ENCODE results near the gene HOXB3.

Gene HOXB3

GRCh38 chr17:48611681-48612455 is 21.8 kb upstream of the HOXB3 start (continued):
- TF ChIP-seq TRIM28 (IDR thresholded peaks at IDR 0.05; ENCODE audit: borderline replicate concordance, low read length) (no peak), ZNF223 (tag by site-specific recombination; IDR thresholded peaks at IDR 0.05) (no peak), OSR2 (tag by site-specific recombination; IDR thresholded peaks at IDR 0.05) (peak; percentile 75), ZNF335 (tag by site-specific recombination; conservative IDR thresholded peaks at IDR 0.05) (peak; percentile 22; the same call in 1 of the 2 replicates), ZNF670 (tag by site-specific recombination; IDR thresholded peaks at IDR 0.05; ENCODE audit: low read depth) (no peak), ZNF211 (tag by site-specific recombination; IDR thresholded peaks at IDR 0.05; ENCODE audit: low read depth) (no peak), REPIN1 (tag by site-specific recombination; IDR thresholded peaks at IDR 0.05; ENCODE audit: low read depth) (no peak), ZNF692 (tag by site-specific recombination; IDR thresholded peaks at IDR 0.05) (peak; percentile 34; the same call in 1 of the 2 replicates), GLIS1 (tag by site-specific recombination; IDR thresholded peaks at IDR 0.05) (peak; percentile 83), ZNF514 (tag by site-specific recombination; IDR thresholded peaks at IDR 0.05) (no peak), ZNF837 (tag by site-specific recombination; IDR thresholded peaks at IDR 0.05) (peak; percentile 71; the same call in 1 of the 2 replicates), CTCF (tag by site-specific recombination; IDR thresholded peaks at IDR 0.05) (no peak), ZNF768 (tag by site-specific recombination; IDR thresholded peaks at IDR 0.05) (peak; percentile 85; the same call in 1 of the 2 replicates), ZNF280C (tag by site-specific recombination; IDR thresholded peaks at IDR 0.05) (no peak), ZNF792 (tag by site-specific recombination; IDR thresholded peaks at IDR 0.05) (no peak), SP3 (tag by site-specific recombination; IDR thresholded peaks at IDR 0.05) (peak; percentile 79), KLF7 (tag by site-specific recombination; IDR thresholded peaks at IDR 0.05; ENCODE audit: borderline replicate concordance) (0 out of 2 replicates have a peak, but pooled peaks have one; percentile 15), ZNF677 (tag by site-specific recombination; IDR thresholded peaks at IDR 0.05) (no peak), ZNF302 (tag by site-specific recombination; IDR thresholded peaks at IDR 0.05; ENCODE audit: low read depth) (no peak), ZNF558 (tag by site-specific recombination; IDR thresholded peaks at IDR 0.05) (no peak), ZNF621 (tag by site-specific recombination; IDR thresholded peaks at IDR 0.05) (no peak), GFI1B (tag by site-specific recombination; IDR thresholded peaks at IDR 0.05) (no peak), ZNF791 (tag by site-specific recombination; IDR thresholded peaks at IDR 0.05) (no peak), ZNF623 (tag by site-specific recombination; IDR thresholded peaks at IDR 0.05) (no peak), ZNF76 (tag by site-specific recombination; IDR thresholded peaks at IDR 0.05; ENCODE audit: borderline replicate concordance, low read depth) (peak; percentile 74), BCL6B (tag by site-specific recombination; IDR thresholded peaks at IDR 0.05) (no peak)
- TF ChIP-seq, protein P1, sequence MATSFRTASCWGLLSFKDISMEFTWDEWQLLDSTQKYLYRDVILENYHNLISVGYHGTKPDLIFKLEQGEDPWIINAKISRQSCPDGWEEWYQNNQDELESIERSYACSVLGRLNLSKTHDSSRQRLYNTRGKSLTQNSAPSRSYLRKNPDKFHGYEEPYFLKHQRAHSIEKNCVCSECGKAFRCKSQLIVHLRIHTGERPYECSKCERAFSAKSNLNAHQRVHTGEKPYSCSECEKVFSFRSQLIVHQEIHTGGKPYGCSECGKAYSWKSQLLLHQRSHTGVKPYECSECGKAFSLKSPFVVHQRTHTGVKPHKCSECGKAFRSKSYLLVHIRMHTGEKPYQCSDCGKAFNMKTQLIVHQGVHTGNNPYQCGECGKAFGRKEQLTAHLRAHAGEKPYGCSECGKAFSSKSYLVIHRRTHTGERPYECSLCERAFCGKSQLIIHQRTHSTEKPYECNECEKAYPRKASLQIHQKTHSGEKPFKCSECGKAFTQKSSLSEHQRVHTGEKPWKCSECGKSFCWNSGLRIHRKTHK (tag by site-specific recombination; IDR thresholded peaks at IDR 0.05): no peak
- TF ChIP-seq, protein P2, sequence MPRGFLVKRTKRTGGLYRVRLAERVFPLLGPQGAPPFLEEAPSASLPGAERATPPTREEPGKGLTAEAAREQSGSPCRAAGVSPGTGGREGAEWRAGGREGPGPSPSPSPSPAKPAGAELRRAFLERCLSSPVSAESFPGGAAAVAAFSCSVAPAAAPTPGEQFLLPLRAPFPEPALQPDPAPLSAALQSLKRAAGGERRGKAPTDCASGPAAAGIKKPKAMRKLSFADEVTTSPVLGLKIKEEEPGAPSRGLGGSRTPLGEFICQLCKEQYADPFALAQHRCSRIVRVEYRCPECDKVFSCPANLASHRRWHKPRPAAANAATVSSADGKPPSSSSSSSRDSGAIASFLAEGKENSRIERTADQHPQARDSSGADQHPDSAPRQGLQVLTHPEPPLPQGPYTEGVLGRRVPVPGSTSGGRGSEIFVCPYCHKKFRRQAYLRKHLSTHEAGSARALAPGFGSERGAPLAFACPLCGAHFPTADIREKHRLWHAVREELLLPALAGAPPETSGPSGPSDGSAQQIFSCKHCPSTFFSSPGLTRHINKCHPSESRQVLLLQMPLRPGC (tag by site-specific recombination; IDR thresholded peaks at IDR 0.05): no peak
- TF ChIP-seq, protein P3, sequence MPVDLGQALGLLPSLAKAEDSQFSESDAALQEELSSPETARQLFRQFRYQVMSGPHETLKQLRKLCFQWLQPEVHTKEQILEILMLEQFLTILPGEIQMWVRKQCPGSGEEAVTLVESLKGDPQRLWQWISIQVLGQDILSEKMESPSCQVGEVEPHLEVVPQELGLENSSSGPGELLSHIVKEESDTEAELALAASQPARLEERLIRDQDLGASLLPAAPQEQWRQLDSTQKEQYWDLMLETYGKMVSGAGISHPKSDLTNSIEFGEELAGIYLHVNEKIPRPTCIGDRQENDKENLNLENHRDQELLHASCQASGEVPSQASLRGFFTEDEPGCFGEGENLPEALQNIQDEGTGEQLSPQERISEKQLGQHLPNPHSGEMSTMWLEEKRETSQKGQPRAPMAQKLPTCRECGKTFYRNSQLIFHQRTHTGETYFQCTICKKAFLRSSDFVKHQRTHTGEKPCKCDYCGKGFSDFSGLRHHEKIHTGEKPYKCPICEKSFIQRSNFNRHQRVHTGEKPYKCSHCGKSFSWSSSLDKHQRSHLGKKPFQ (tag by site-specific recombination; IDR thresholded peaks at IDR 0.05): no peak

All from HEK293 (cell line).